Activated T-cell treated with anti-CD3 and anti-CD28 coated beads, Interleukin-2, amount 50 U/mL, for 4 hours (primary cell): Measurements from ENCODE around the gene CDK5RAP2. TPM values are rescaled to one million over a fixed set of nuclear protein-coding genes. Genes with fewer than 3 reads are reported as not detected.

Source experiments
- ATAC-seq, 2 donors: fragments of 200-7000 bp; cut with Tn5 transposase; one replicate each; pipeline ENCODE4 v1.10.0; 2021
- DNase-seq: peaks from one replicate; pipeline ENCODE4 v3.0.0-alpha.2; 2020
- H3K27me3 Mint-ChIP-seq: one replicate; pipeline ENCODE4 v1.8.0; 2021; ENCODE audit warnings: low read depth, mixed read lengths
- H3K36me3 Mint-ChIP-seq: one replicate; pipeline ENCODE4 v1.8.0; 2022; ENCODE audit warnings: mixed read lengths; ENCODE audit not compliant: insufficient read depth
- H3K4me1 Mint-ChIP-seq: one replicate; pipeline ENCODE4 v1.8.0; 2021; ENCODE audit warnings: low read depth, mixed read lengths
- H3K4me3 Mint-ChIP-seq: one replicate; pipeline ENCODE4 v1.8.0; 2021; ENCODE audit warnings: mild to moderate bottlenecking, moderate library complexity, mixed read lengths
- H3K9me3 Mint-ChIP-seq: one replicate; pipeline ENCODE4 v1.8.0; 2021; ENCODE audit warnings: mixed read lengths
- total RNA-seq, 3 donors: library from RNA; stranded (reverse); gene quantifications; one replicate each; pipeline ENCODE4 v1.2.1, GENCODE V29; 2021

The CDK5RAP2 gene
- total RNA-seq, 3 donors from 2014 or later, result 34.2 to 36.2 (median 35.1) TPM

DNA sequence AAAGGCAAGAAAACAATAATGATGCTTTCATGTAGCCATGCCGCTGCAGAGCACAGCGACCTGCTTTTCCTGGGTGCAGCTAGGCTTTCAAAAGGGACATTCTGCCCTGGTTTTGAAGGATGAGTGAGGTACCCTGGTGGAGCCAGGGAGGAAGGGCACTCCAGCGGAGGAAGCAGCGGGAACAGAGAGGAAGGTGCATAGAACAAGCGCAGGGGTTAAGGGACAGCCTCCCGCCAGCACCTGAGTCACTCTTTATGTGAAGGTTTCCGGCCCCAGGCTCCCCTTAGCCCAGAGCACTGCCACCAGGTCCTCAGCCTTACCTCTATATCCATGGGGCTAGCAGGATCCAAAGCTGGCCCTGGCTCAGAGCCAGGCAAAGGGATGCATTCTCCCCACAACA is 221.1 kb downstream of the CDK5RAP2 start:
- Mint-ChIP-seq H3K27me3 (no peaks in the 10 kb centered on the region), H3K36me3 (no peaks in the 10 kb centered on the region), H3K4me1 (no peaks in the 10 kb centered on the region), H3K9me3 (peaks cover 3% of the 10 kb centered on the region), H3K4me3 (no peak overlapping the region)
- DNase-seq, result no peak
- no peak for ATAC-seq

- peaks cover 3% of the 10 kb centered on the region for H3K9me3 Mint-ChIP-seq
- H3K4me3 Mint-ChIP-seq, result no peak overlapping the region
- no peaks in the 10 kb centered on the region for H3K4me1 Mint-ChIP-seq
- no peak for DNase-seq
- no peaks in the 10 kb centered on the region for H3K36me3 Mint-ChIP-seq
- no peak for ATAC-seq
- H3K27me3 Mint-ChIP-seq, result no peaks in the 10 kb centered on the region
Measured at GRCh38 chr9:120353506-120353905, 226.5 kb downstream of the CDK5RAP2 start.

DNA sequence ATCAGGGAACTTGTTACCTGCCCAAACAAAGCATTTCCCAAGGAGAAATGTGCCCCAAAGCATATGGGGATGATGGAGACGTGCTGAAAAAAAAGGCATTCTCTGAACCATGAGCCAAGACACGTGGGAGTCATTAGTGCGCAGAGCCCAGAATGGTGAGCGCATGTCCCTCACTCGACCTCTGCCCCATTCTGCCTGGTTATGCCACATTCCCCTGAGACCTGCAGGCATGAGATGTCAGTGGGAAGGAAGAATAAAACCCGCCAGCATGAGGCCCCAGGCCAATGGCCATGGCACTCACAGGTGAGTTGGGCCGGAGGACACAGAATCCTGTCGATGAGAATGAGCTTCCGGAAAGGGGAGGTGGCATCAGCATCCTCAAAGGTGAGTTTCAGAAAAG is 228.9 kb downstream of the CDK5RAP2 start:
- no peak for DNase-seq
- H3K4me1 Mint-ChIP-seq, result no peaks in the 10 kb centered on the region
- H3K27me3 Mint-ChIP-seq, result no peaks in the 10 kb centered on the region
- no peak for ATAC-seq
- H3K9me3 Mint-ChIP-seq, result no peaks in the 10 kb centered on the region
- no peaks in the 10 kb centered on the region for H3K36me3 Mint-ChIP-seq
- H3K4me3 Mint-ChIP-seq, result no peak overlapping the region

DNA sequence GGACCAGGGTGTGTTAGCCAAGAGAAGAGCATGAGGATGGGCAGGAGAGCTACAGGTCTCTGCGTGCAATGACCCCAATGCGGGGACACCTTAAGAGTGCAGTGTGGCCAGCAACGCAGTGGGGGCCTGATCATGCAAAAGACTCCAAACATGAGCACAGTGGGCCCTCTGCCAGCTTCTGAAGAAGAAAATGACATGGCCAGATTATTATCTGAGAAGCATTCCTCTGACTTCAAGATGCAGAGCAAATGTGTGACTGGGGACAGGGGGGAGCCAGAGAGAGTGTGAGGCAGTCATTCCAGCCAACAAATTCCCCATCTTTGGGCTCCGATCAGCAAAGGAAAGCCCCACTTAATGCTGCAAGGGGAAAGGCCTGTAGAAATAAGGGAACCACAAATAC is 229.4 kb downstream of the CDK5RAP2 start:
- ATAC-seq (no peak), DNase-seq (no peak)
- no peaks in the 10 kb centered on the region for H3K36me3 Mint-ChIP-seq
- H3K4me3 Mint-ChIP-seq, result no peak overlapping the region
- no peaks in the 10 kb centered on the region for H3K9me3 Mint-ChIP-seq
- H3K27me3 Mint-ChIP-seq, result no peaks in the 10 kb centered on the region
- H3K4me1 Mint-ChIP-seq, result no peaks in the 10 kb centered on the region

DNA sequence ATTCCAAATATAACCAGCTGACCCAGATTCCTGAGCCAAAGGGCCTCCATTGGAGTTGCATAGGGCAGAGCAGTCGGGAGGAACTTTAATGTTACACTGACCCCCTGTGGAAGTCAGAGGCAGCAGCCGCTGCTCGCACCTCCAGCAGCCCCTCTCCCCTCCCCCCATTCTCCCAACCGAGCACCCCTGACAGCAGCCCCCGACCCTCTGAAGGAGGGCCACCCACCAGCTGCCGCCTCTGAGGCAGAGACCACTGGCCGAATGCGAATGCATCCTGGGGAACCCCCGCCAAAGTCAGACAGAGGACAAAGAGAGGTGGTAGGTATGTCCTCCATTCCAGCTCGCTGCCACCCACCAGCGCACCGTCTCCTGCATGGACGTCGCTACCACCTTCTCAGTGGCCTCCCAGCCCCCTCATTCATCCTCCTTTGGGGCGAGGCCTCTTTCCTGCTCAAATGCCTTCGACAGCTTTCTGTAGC is 231.0 kb downstream of the CDK5RAP2 start:
- H3K36me3 Mint-ChIP-seq, result no peaks in the 10 kb centered on the region
- no peak for ATAC-seq
- peaks cover 3% of the 10 kb centered on the region for H3K4me1 Mint-ChIP-seq
- H3K9me3 Mint-ChIP-seq, result no peaks in the 10 kb centered on the region
- no peak overlapping the region for H3K4me3 Mint-ChIP-seq
- H3K27me3 Mint-ChIP-seq, result no peaks in the 10 kb centered on the region
- no peak for DNase-seq

DNA sequence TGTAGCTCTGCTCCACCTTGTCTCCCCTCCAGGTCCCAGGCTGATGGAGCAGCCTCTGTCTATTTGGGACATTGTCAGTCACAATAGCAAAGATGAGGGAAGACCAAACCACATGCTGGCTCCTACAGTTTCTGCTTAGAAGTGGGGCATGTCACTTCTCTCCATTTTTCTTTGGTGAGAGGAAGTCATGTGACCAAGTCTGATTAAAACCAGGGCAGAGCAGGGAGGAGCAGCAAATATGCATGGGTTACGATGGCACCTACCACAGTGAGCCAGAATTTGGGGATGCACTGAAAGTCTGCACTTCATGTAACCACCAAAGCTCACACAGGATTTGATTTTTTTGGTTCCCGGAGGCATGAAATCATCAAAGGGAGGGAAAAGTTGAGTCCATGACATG is 234.6 kb downstream of the CDK5RAP2 start:
- no peak for DNase-seq
- no peak for ATAC-seq
- Mint-ChIP-seq H3K27me3 (peaks cover 2% of the 10 kb centered on the region), H3K9me3 (no peaks in the 10 kb centered on the region), H3K4me1 (peaks cover 3% of the 10 kb centered on the region), H3K36me3 (no peaks in the 10 kb centered on the region), H3K4me3 (no peak overlapping the region)

DNA sequence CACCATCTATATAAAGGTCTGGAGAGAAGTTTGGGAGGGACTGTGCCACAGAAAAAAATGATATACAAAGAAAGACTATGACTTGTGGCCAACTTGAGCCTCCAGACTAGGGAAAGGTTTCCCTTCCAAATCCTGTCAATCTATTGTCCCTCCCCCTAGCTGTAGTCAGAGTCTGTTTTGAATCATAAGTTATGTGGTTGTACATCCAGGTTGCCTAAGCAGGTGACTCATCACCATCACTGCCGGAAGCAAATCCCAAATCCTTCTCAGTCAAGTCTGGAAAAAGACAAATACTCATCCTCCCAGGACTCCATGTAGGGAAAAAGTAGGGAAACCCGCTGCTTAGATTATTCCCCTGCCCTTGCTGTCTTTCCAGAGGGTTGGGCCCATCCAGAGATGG is 235.7 kb downstream of the CDK5RAP2 start:
- ATAC-seq, result no peak
- peaks cover 3% of the 10 kb centered on the region for H3K4me1 Mint-ChIP-seq
- H3K27me3 Mint-ChIP-seq, result peaks cover 2% of the 10 kb centered on the region
- no peaks in the 10 kb centered on the region for H3K36me3 Mint-ChIP-seq
- no peaks in the 10 kb centered on the region for H3K9me3 Mint-ChIP-seq
- no peak overlapping the region for H3K4me3 Mint-ChIP-seq
- no peak for DNase-seq

GRCh38 chr9:120343416-120343815 is 236.6 kb downstream of the CDK5RAP2 start:
- no peak for ATAC-seq
- no peak for DNase-seq
- H3K4me3 Mint-ChIP-seq, result no peak overlapping the region
- peaks cover 3% of the 10 kb centered on the region for H3K4me1 Mint-ChIP-seq
- no peaks in the 10 kb centered on the region for H3K36me3 Mint-ChIP-seq
- H3K9me3 Mint-ChIP-seq, result no peaks in the 10 kb centered on the region
- H3K27me3 Mint-ChIP-seq, result peaks cover 4% of the 10 kb centered on the region

Other genes starting within 250 kb of the CDK5RAP2 start
- gene MEGF9, start 134.3 kb upstream of the CDK5RAP2 start, total RNA-seq, result 1 to 10 TPM; 3.1 to 4.2 (median 3.4) TPM
- gene FBXW2, start 213.2 kb upstream of the CDK5RAP2 start, total RNA-seq, result 10 to 100 TPM; 66.7 to 72.7 (median 66.9) TPM